ENCODE data around the gene BFSP2. TPM values are rescaled to one million over a fixed set of nuclear protein-coding genes. Genes with fewer than 3 reads are reported as not detected.

BFSP2 gene
- total and polyA plus RNA-seq, 7 experiments from 2014 or later = 0.72 TPM; not detected in 6

DNA sequence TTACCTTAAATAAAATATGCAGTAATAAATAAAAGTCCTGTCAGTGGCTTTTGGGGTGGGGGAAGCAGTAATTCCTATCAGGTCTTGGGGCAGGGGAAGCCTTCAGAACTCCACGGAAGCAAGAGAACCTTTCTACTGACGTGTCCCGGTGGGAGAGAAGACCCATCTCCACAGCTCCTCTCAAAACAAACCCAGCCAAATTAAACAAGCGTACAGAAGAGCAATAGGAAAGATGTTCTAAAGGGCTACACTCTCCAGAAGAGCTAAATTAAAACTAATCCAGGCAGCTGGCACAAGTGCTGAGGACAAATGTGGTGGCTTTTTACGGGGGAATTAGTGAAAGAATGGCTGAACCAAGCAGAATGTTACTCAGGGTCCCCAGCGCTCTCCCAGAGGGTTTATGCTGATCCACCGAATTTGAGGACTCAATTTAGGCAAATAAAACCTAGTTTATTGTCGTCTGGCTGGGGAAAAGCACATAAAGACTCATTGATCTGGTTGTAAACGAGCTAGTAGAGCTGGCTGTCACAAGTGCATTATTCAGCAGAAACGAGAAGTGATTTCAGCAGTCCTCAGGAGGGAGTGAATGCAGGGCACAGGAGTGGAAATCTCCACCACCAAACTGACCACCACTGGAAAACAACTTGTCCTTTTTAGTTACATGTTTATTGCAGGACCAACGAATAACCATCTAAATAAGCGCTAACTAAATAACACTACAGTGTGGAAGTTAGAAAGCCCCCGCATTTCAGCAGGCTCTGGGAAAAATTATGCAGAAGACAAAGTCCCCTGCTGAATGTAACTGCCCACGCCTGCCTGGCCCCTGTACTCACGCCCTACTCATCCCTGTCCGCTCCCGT lies 13.5 kb downstream of the BFSP2 start:
- intact Hi-C loops (cut with micrococcal nuclease) = no loop called here
- CTCF ChIA-PET = interaction anchor here (0.6 kb wide), 1 partner anchor 8 kb away, joined by 3 read pairs; no protein-coding TSS in a partner anchor

DNA sequence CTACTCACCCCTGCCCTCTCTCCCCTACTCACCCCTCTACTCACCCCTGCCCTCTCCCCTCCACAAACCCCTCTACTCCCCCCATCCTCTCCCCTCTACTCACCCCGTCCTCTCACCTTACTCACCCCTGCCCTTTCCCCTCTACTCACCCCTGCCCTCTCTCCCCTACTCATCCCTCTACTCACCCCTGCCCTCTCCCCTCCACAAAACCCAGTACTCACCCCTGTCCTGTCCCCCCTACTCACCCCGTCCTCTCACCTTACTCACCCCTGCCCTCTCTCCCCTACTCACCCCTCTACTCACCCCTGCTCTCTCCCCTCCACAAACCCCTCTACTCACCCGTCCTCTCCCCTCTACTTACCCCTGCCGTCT lies 14.2 kb downstream of the BFSP2 start:
- no peak overlapping the region for H3K4me3 ChIP-seq (ENCODE audit: low read length)
- H3K36me3 Mint-ChIP-seq = no peaks in the 10 kb centered on the region
- peaks cover 0 to 13% (median 0%) of the 10 kb centered on the region in 5 donors for H3K27me3 Mint-ChIP-seq
- CTCF ChIA-PET = no interaction called here
- H3K9me3 ChIP-seq (ENCODE audit: control insufficient read depth in 2 of 3, low read length in 3 of 3) = no peaks in the 10 kb centered on the region
- H3K36me3 ChIP-seq (ENCODE audit: control insufficient read depth in 2 of 3, insufficient read depth in 3 of 3, low read length in 3 of 3) = no peaks in the 10 kb centered on the region
- H3K4me3 Mint-ChIP-seq = no peak overlapping the region
- H3K27ac ChIP-seq (ENCODE audit: low read depth, low read length) = no peak overlapping the region
- H3K27me3 ChIP-seq (ENCODE audit: control insufficient read depth in 2 of 2, insufficient read depth in 2 of 2, low read length in 2 of 2) = no peaks in the 10 kb centered on the region
- no peak overlapping the region for H3K27ac Mint-ChIP-seq
- DNase-seq = no peak
- POLR2A ChIA-PET = no interaction called here
- peaks cover 0 to 17% (median 10%) of the 10 kb centered on the region in 7 donors for H3K4me1 Mint-ChIP-seq
- ATAC-seq = no peak
- intact Hi-C loops (cut with micrococcal nuclease) = no loop called here
- H3K9me3 Mint-ChIP-seq = peaks cover 0 to 5% (median 0%) of the 10 kb centered on the region in 11 donors
- H3K4me1 ChIP-seq (ENCODE audit: control insufficient read depth in 2 of 2, insufficient read depth in 2 of 2, low read length in 2 of 2) = no peaks in the 10 kb centered on the region

More for the DNA sequence above, 13.5 kb downstream of the BFSP2 start:
- DNase-seq (no peak), ATAC-seq (peak; percentile 47)
- Mint-ChIP-seq H3K4me1 (peaks cover 0 to 17% (median 10%) of the 10 kb centered on the region in 7 donors), H3K27me3 (peaks cover 0 to 17% (median 0%) of the 10 kb centered on the region in 5 donors), H3K27ac (peak overlapping the region in 3 of 9 donors; percentile 7 to 29 (median 27)), H3K4me3 (peak overlapping the region in 6 of 10 donors; percentile 3 to 47 (median 20)), H3K36me3 (no peaks in the 10 kb centered on the region), H3K9me3 (peaks cover 0 to 5% (median 0%) of the 10 kb centered on the region in 11 donors)
- POLR2A ChIA-PET = no interaction called here
- no peaks in the 10 kb centered on the region for H3K9me3 ChIP-seq (ENCODE audit: control insufficient read depth in 2 of 3, low read length in 3 of 3)
- H3K27me3 ChIP-seq (ENCODE audit: control insufficient read depth in 2 of 2, insufficient read depth in 2 of 2, low read length in 2 of 2) = no peaks in the 10 kb centered on the region
- H3K4me1 ChIP-seq (ENCODE audit: control insufficient read depth in 2 of 2, insufficient read depth in 2 of 2, low read length in 2 of 2) = no peaks in the 10 kb centered on the region
- no peak overlapping the region for H3K4me3 ChIP-seq (ENCODE audit: low read length)
- no peak overlapping the region for H3K27ac ChIP-seq (ENCODE audit: low read depth, low read length)
- H3K36me3 ChIP-seq (ENCODE audit: control insufficient read depth in 2 of 3, insufficient read depth in 3 of 3, low read length in 3 of 3) = no peaks in the 10 kb centered on the region

GRCh38 chr3:133418361-133418760 lies 18.5 kb downstream of the BFSP2 start:
- Histone ChIP-seq H3K9me3 (ENCODE audit: control insufficient read depth in 2 of 3, low read length in 3 of 3) (no peaks in the 10 kb centered on the region), H3K4me3 (ENCODE audit: low read length) (no peak overlapping the region), H3K27ac (ENCODE audit: low read depth, low read length) (no peak overlapping the region), H3K36me3 (ENCODE audit: control insufficient read depth in 2 of 3, insufficient read depth in 3 of 3, low read length in 3 of 3) (no peaks in the 10 kb centered on the region), H3K4me1 (ENCODE audit: control insufficient read depth in 2 of 2, insufficient read depth in 2 of 2, low read length in 2 of 2) (no peaks in the 10 kb centered on the region), H3K27me3 (ENCODE audit: control insufficient read depth in 2 of 2, insufficient read depth in 2 of 2, low read length in 2 of 2) (no peaks in the 10 kb centered on the region)
- ATAC-seq (no peak), DNase-seq (no peak)
- intact Hi-C loops (cut with micrococcal nuclease) = no loop called here
- Mint-ChIP-seq H3K27ac (no peak overlapping the region), H3K36me3 (no peaks in the 10 kb centered on the region), H3K4me1 (peaks cover 0 to 4% (median 3%) of the 10 kb centered on the region in 7 donors), H3K4me3 (no peak overlapping the region), H3K27me3 (peaks cover 0 to 13% (median 0%) of the 10 kb centered on the region in 5 donors), H3K9me3 (peaks cover 0 to 5% (median 0%) of the 10 kb centered on the region in 11 donors)
- POLR2A ChIA-PET = no interaction called here
- CTCF ChIA-PET = no interaction called here

DNA sequence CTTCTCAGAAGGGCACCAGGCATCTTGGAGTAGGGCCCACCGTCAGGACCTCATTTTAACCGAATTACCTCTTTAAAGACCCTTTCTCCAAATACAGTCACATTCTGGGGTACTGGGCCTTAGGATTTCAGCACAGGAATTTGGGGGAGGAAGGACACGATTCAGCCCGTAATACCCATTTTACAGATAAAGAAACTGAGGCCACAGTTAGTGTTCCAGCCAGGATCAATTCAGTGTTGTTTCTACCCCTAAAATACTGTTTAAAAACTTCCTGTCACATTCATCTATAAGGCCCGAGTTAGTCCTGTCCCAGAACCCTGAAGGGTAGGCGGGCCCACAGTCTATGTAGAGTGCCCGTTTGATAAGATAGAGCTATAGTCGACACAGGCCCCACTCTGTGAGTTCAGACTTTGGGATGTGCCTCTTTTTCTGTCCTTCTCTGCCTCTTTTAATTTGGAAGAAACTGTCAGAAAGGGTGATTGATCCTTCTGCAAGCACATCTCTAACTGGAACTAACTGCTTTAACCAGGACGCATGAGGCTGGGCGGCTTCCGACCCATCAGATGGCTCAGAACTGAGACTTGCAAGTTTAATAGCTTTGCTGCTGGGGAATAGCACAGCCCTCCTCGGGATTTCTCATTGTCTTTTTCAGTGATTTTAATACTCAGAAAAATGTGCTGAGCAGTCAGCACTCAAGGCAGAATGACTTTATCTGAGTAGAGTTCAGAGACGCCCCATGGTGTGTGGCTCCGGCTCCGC lies 19.5 kb downstream of the BFSP2 start:
- H3K36me3 Mint-ChIP-seq = no peaks in the 10 kb centered on the region
- H3K4me3 Mint-ChIP-seq = no peak overlapping the region
- no peaks in the 10 kb centered on the region for H3K27me3 ChIP-seq (ENCODE audit: control insufficient read depth in 2 of 2, insufficient read depth in 2 of 2, low read length in 2 of 2)
- no peaks in the 10 kb centered on the region for H3K9me3 ChIP-seq (ENCODE audit: control insufficient read depth in 2 of 3, low read length in 3 of 3)
- peaks cover 0 to 4% (median 0%) of the 10 kb centered on the region in 7 donors for H3K4me1 Mint-ChIP-seq
- H3K9me3 Mint-ChIP-seq = peaks cover 0 to 5% (median 0%) of the 10 kb centered on the region in 11 donors
- ATAC-seq (no peak), DNase-seq (no peak)
- H3K27ac Mint-ChIP-seq = peak overlapping the region in 1 of 9 donors; percentile 22
- no peaks in the 10 kb centered on the region for H3K36me3 ChIP-seq (ENCODE audit: control insufficient read depth in 2 of 3, insufficient read depth in 3 of 3, low read length in 3 of 3)
- H3K4me1 ChIP-seq (ENCODE audit: control insufficient read depth in 2 of 2, insufficient read depth in 2 of 2, low read length in 2 of 2) = peaks cover 0 to 3% of the 10 kb centered on the region in 2 donors
- no peak overlapping the region for H3K4me3 ChIP-seq (ENCODE audit: low read length)
- ChIA-PET CTCF (interaction anchor here (1.1 kb wide), 1 partner anchor 16 kb away, joined by 4 read pairs; no protein-coding TSS in a partner anchor), POLR2A (no interaction called here)
- H3K27ac ChIP-seq (ENCODE audit: low read depth, low read length) = no peak overlapping the region
- intact Hi-C loops (cut with micrococcal nuclease) = no loop called here
- H3K27me3 Mint-ChIP-seq = peaks cover 0 to 13% (median 0%) of the 10 kb centered on the region in 5 donors

GRCh38 chr3:133424937-133425869 lies 25.3 kb downstream of the BFSP2 start:
- H3K4me3 Mint-ChIP-seq = no peak overlapping the region
- H3K36me3 ChIP-seq (ENCODE audit: control insufficient read depth in 2 of 3, insufficient read depth in 3 of 3, low read length in 3 of 3) = no peaks in the 10 kb centered on the region
- H3K4me3 ChIP-seq (ENCODE audit: low read length) = no peak overlapping the region
- ATAC-seq (no peak), DNase-seq (no peak)
- ChIA-PET CTCF (interaction anchor here (6.0 kb wide), 1 partner anchor 700 kb away, joined by 42 read pairs; no protein-coding TSS in a partner anchor), POLR2A (interaction anchor here (0.6 to 1.5 kb wide), 2 partner anchors 704 to 965 kb away, joined by 3 read pairs; no protein-coding TSS in a partner anchor)
- H3K9me3 Mint-ChIP-seq = peaks cover 0 to 1% (median 0%) of the 10 kb centered on the region in 11 donors
- no peaks in the 10 kb centered on the region for H3K9me3 ChIP-seq (ENCODE audit: control insufficient read depth in 2 of 3, low read length in 3 of 3)
- no peaks in the 10 kb centered on the region for H3K36me3 Mint-ChIP-seq
- no peak overlapping the region for H3K27ac ChIP-seq (ENCODE audit: low read depth, low read length)
- H3K4me1 Mint-ChIP-seq = peaks cover 0 to 4% (median 0%) of the 10 kb centered on the region in 7 donors
- intact Hi-C loops (cut with micrococcal nuclease) = loop anchor here (5.0 kb wide), 2 partner anchors 147 to 1073 kb away; partner anchors contain the start of gene CDV3 (in 1 of the 2)
- H3K4me1 ChIP-seq (ENCODE audit: control insufficient read depth in 2 of 2, insufficient read depth in 2 of 2, low read length in 2 of 2) = peaks cover 0 to 3% of the 10 kb centered on the region in 2 donors
- H3K27me3 ChIP-seq (ENCODE audit: control insufficient read depth in 2 of 2, insufficient read depth in 2 of 2, low read length in 2 of 2) = no peaks in the 10 kb centered on the region
- H3K27me3 Mint-ChIP-seq = peaks cover 0 to 7% (median 2%) of the 10 kb centered on the region in 5 donors
- H3K27ac Mint-ChIP-seq = peak overlapping the region in 1 of 9 donors; percentile 65

- no peak overlapping the region for H3K27ac ChIP-seq (ENCODE audit: low read depth, low read length)
- POLR2A ChIA-PET = interaction anchor here (0.6 kb wide), 1 partner anchor 966 kb away, joined by 3 read pairs; no protein-coding TSS in a partner anchor
- no peak overlapping the region for H3K4me3 Mint-ChIP-seq
- no peaks in the 10 kb centered on the region for H3K9me3 ChIP-seq (ENCODE audit: control insufficient read depth in 2 of 3, low read length in 3 of 3)
- no peak overlapping the region for H3K4me3 ChIP-seq (ENCODE audit: low read length)
- CTCF ChIA-PET = interaction anchor here (6.0 kb wide), 1 partner anchor 701 kb away, joined by 42 read pairs; no protein-coding TSS in a partner anchor
- H3K27me3 Mint-ChIP-seq = peaks cover 0 to 7% (median 2%) of the 10 kb centered on the region in 5 donors
- no peaks in the 10 kb centered on the region for H3K36me3 Mint-ChIP-seq
- H3K27me3 ChIP-seq (ENCODE audit: control insufficient read depth in 2 of 2, insufficient read depth in 2 of 2, low read length in 2 of 2) = no peaks in the 10 kb centered on the region
- DNase-seq = no peak
- peaks cover 0 to 3% of the 10 kb centered on the region in 2 donors for H3K4me1 ChIP-seq (ENCODE audit: control insufficient read depth in 2 of 2, insufficient read depth in 2 of 2, low read length in 2 of 2)
- H3K27ac Mint-ChIP-seq = no peak overlapping the region
- no peak for ATAC-seq
- H3K36me3 ChIP-seq (ENCODE audit: control insufficient read depth in 2 of 3, insufficient read depth in 3 of 3, low read length in 3 of 3) = no peaks in the 10 kb centered on the region
- H3K9me3 Mint-ChIP-seq = peaks cover 0 to 1% (median 0%) of the 10 kb centered on the region in 11 donors
- H3K4me1 Mint-ChIP-seq = peaks cover 0 to 4% (median 0%) of the 10 kb centered on the region in 7 donors
- intact Hi-C loops (cut with micrococcal nuclease) = no loop called here
These were observed 26.0 kb downstream of the BFSP2 start for GRCh38 chr3:133425898-133426297.
